Measurements from ENCODE around the gene EEIG1.
A peak's percentile ranks its signal among the peaks of the same experiment; 100 is the strongest.

The EEIG1 gene

DNA sequence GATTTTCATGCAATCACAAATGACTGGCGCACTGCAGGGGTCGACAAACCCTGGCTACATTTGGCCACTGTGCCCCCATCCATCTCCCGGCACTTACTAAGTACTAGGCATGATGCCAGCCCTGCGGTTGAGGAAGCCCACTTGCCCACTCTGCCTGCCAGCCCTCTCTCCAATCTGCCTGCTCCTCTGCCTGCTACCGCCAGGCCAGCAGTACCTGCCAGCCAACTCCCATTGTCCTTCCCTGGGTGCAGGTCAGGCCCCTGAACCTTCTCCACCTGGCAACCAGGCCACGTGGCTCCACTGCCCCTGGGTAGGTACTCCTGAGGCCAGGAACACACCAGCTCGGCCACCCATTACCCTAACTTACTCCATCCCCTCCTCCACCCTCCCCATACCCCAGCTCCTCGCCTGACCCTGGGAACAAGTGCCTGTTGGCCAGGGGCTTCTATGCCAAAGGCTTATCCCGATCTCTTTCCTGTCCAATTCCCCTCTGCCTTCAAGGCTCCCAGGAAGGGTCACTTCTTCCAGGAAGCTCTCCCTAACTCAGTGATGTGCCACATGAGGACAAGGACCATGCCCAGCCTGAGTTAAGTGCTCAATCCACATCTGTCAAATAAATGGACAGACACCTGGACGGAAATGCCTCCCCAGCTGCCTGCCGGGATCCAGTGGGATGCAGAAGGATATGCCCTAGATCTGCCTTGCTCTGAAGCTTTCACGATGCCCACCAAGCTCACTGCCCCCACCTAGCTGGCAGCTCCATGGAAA, 6.6 kb downstream of the EEIG1 start:
- no peak overlapping the region for H2AFZ ChIP-seq (ENCODE audit: low read depth, low read length, severe bottlenecking)
- no peaks in the 10 kb centered on the region for H3K9me2 ChIP-seq (replicated peaks; ENCODE audit: insufficient read depth, low read length)
- H3K9me3 ChIP-seq (ENCODE audit: insufficient read depth, low read length) = no peaks in the 10 kb centered on the region
- H3K27me3 ChIP-seq (ENCODE audit: low read length) = no peaks in the 10 kb centered on the region
- H3K9ac ChIP-seq (ENCODE audit: low read length) = peak overlapping the region; percentile 93
- peaks cover 98% of the 10 kb centered on the region for H3K79me2 ChIP-seq (ENCODE audit: insufficient read depth, low read length)
- H3F3A ChIP-seq (ENCODE audit: insufficient read depth) = peaks cover 72% of the 10 kb centered on the region
- peak overlapping the region; percentile 92 for H3K4me2 ChIP-seq (ENCODE audit: low read depth, low read length, poor library complexity, severe bottlenecking)
- no peaks in the 10 kb centered on the region; the same call in 1 of the 2 replicates for H4K20me1 ChIP-seq (ENCODE audit: low read depth, low read length)
- H3K27ac ChIP-seq (ENCODE audit: low read depth, low read length) = peak overlapping the region; percentile 97
- TF ChIP-seq, protein P1, sequence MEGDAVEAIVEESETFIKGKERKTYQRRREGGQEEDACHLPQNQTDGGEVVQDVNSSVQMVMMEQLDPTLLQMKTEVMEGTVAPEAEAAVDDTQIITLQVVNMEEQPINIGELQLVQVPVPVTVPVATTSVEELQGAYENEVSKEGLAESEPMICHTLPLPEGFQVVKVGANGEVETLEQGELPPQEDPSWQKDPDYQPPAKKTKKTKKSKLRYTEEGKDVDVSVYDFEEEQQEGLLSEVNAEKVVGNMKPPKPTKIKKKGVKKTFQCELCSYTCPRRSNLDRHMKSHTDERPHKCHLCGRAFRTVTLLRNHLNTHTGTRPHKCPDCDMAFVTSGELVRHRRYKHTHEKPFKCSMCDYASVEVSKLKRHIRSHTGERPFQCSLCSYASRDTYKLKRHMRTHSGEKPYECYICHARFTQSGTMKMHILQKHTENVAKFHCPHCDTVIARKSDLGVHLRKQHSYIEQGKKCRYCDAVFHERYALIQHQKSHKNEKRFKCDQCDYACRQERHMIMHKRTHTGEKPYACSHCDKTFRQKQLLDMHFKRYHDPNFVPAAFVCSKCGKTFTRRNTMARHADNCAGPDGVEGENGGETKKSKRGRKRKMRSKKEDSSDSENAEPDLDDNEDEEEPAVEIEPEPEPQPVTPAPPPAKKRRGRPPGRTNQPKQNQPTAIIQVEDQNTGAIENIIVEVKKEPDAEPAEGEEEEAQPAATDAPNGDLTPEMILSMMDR (IDR thresholded peaks at IDR 0.05; ENCODE audit: insufficient read depth, low read length, poor library complexity, severe bottlenecking) = no peak
- no peak for TF ChIP-seq EZH2phosphoT487 (conservative IDR thresholded peaks at IDR 0.05; ENCODE audit: low read length)
- H3K36me3 ChIP-seq (ENCODE audit: low read length) = peaks cover 10% of the 10 kb centered on the region; the same call in 1 of the 2 replicates
- H3K4me3 ChIP-seq (ENCODE audit: insufficient read depth, low read length, poor library complexity, severe bottlenecking) = peak overlapping the region; percentile 95

DNA sequence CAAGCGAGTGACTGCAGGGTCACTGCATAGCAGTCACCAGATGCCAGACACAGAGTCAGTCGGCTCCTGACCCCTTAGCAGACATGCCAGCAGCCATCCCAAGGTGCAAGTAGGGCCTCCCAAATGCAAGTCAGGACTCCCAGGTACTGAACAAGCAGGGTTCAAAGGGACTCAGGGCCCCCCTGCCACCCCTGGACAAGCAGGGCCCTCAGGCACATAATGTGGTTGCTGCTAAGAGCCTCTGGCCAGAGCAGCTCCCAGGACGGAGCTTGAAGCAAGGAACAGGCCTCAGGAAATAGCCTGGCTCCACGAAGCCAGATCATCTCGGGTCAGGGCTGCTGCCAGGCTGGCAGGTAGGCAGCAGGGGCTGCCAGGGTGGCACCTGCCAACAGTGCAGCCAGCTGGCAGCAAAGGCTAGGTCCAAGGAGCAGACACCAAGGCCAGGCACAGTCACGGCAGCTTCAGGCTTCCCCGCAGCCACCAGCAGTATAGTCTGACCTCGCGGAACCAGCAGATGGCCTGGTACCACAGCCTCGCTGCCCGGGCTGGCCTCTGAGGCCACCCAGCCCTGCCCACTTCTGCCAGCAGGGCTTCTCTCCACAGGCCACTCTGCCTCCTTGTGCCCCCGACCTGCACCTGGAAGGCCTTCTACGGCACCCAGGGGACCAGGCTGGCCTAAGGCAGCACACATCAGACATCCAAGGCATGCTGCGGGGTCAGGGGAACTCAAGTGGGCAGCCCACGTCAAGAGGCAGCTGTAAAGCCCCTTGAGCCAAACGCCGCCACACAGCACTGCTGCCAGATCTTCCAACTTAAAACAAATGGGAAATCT, 7.4 kb downstream of the EEIG1 start:
- peaks cover 98% of the 10 kb centered on the region for H3K79me2 ChIP-seq (ENCODE audit: insufficient read depth, low read length)
- H3K27me3 ChIP-seq (ENCODE audit: low read length) = no peaks in the 10 kb centered on the region
- no peak overlapping the region for H2AFZ ChIP-seq (ENCODE audit: low read depth, low read length, severe bottlenecking)
- no peaks in the 10 kb centered on the region for H3K9me2 ChIP-seq (replicated peaks; ENCODE audit: insufficient read depth, low read length)
- H3K9me3 ChIP-seq (ENCODE audit: insufficient read depth, low read length) = no peaks in the 10 kb centered on the region
- H4K20me1 ChIP-seq (ENCODE audit: low read depth, low read length) = no peaks in the 10 kb centered on the region; the same call in 1 of the 2 replicates
- 0 out of 2 replicates have a peak, but pooled peaks cover 4% of the 10 kb centered on the region for H3K36me3 ChIP-seq (ENCODE audit: low read length)
- TF ChIP-seq, protein P1 (IDR thresholded peaks at IDR 0.05; ENCODE audit: insufficient read depth, low read length, poor library complexity, severe bottlenecking) = no peak
- no peak for TF ChIP-seq EZH2phosphoT487 (conservative IDR thresholded peaks at IDR 0.05; ENCODE audit: low read length)
- H3F3A ChIP-seq (ENCODE audit: insufficient read depth) = peaks cover 70% of the 10 kb centered on the region
- peak overlapping the region; percentile 92 for H3K4me2 ChIP-seq (ENCODE audit: low read depth, low read length, poor library complexity, severe bottlenecking)
- peak overlapping the region; percentile 95 for H3K4me3 ChIP-seq (ENCODE audit: insufficient read depth, low read length, poor library complexity, severe bottlenecking)
- H3K27ac ChIP-seq (ENCODE audit: low read depth, low read length) = peak overlapping the region; percentile 97
- H3K9ac ChIP-seq (ENCODE audit: low read length) = peak overlapping the region; percentile 93

DNA sequence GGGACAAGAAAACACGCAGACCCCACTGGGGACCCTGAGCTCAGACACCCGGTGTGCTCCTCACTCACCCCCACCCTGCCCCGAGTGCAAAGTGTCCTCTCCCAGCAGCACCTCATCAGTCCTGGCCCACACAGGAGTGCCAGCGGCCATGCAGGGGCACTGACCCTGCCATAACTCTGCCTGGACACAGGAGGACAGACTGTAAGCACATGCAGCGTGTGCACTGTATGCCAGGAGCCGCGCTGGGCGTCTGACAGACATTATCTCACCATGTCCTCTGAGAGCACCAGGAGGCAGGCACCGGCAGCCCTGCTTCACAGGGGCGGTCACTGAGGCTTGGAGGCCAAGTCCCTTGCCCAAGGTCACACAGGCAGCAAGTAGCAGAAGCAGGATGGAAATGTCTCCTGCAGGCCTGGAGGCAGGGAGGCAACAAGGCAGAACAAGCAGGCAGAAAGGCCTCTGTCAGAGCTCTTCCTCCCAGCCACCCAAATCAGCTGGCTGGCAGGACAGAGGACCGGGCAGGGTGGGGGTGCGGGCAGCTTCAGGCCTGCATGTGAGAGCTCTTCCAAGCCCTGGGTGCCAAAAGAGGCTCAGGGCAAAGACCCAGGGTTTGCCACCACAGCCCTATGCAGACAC, 8.4 kb downstream of the EEIG1 start:
- Histone ChIP-seq H3K9ac (ENCODE audit: low read length) (peak overlapping the region; percentile 93), H3K79me2 (ENCODE audit: insufficient read depth, low read length) (peaks cover 98% of the 10 kb centered on the region), H2AFZ (ENCODE audit: low read depth, low read length, severe bottlenecking) (no peak overlapping the region), H4K20me1 (ENCODE audit: low read depth, low read length) (no peaks in the 10 kb centered on the region; the same call in 1 of the 2 replicates), H3K9me3 (ENCODE audit: insufficient read depth, low read length) (no peaks in the 10 kb centered on the region), H3K4me2 (ENCODE audit: low read depth, low read length, poor library complexity, severe bottlenecking) (peak overlapping the region; percentile 92), H3K4me3 (ENCODE audit: insufficient read depth, low read length, poor library complexity, severe bottlenecking) (peak overlapping the region; percentile 95), H3F3A (ENCODE audit: insufficient read depth) (peaks cover 60% of the 10 kb centered on the region), H3K36me3 (ENCODE audit: low read length) (no peaks in the 10 kb centered on the region), H3K27ac (ENCODE audit: low read depth, low read length) (peak overlapping the region; percentile 97), H3K9me2 (replicated peaks; ENCODE audit: insufficient read depth, low read length) (no peaks in the 10 kb centered on the region), H3K27me3 (ENCODE audit: low read length) (no peaks in the 10 kb centered on the region)
- TF ChIP-seq, protein P1 (IDR thresholded peaks at IDR 0.05; ENCODE audit: insufficient read depth, low read length, poor library complexity, severe bottlenecking) = no peak
- no peak for TF ChIP-seq EZH2phosphoT487 (conservative IDR thresholded peaks at IDR 0.05; ENCODE audit: low read length)

Data from SU-DHL-6 (cell line).